CD4-positive, CD25-positive, alpha-beta regulatory T cell (primary cell): ENCODE results near the gene LOXHD1. TPM values are rescaled to one million over a fixed set of nuclear protein-coding genes. Genes with fewer than 3 reads are reported as not detected.
A peak's percentile ranks its signal among the peaks of the same experiment; 100 is the strongest.

Source experiments
- ATAC-seq, 2 donors: fragments of 150-1000 bp; cut with Tn5 transposase; one replicate each; pipeline ENCODE4 v1.10.0; 2021; ENCODE audit warnings: low read depth in 2 of 2, moderate number of reproducible peaks in 2 of 2, moderate library complexity in 1 of 2
- DNase-seq, 3 donors: peaks; one replicate each; pipeline versions ENCODE4 v3.0.0 to v3.0.0-alpha.2; 2012 to 2022; ENCODE audit warnings: mixed read lengths in 1 of 3
- H3K27ac ChIP-seq: one replicate; pipeline ENCODE4 v1.7.0; 2013; ENCODE audit warnings: mild to moderate bottlenecking, low read length; ENCODE audit not compliant: insufficient read depth, poor library complexity, severe bottlenecking
- H3K27me3 ChIP-seq: one replicate; pipeline ENCODE4 v1.7.0; 2013; ENCODE audit warnings: low read length; ENCODE audit not compliant: control insufficient read depth, insufficient read depth
- H3K36me3 ChIP-seq: one replicate; pipeline ENCODE4 v1.7.0; 2013; ENCODE audit warnings: mild to moderate bottlenecking, low read length, moderate library complexity; ENCODE audit not compliant: control insufficient read depth, insufficient read depth
- H3K4me1 ChIP-seq: 2 replicates; pipeline ENCODE4 v1.7.0; 2013; ENCODE audit warnings: mild to moderate bottlenecking, low read length; ENCODE audit not compliant: insufficient read depth, control insufficient read depth, poor library complexity, severe bottlenecking
- H3K4me3 ChIP-seq: one replicate; pipeline ENCODE4 v1.7.0; 2013; ENCODE audit warnings: low read depth, mild to moderate bottlenecking, low read length, moderate library complexity
- H3K9me3 ChIP-seq, 2 experiments: 1 replicate in 1 of 2; 2 replicates in 1 of 2; pipeline ENCODE4 v1.7.0; 2013; ENCODE audit warnings: low read length in 2 of 2, mild to moderate bottlenecking in 1 of 2, moderate library complexity in 1 of 2; ENCODE audit not compliant: control insufficient read depth in 2 of 2
- H3K27ac Mint-ChIP-seq, 3 donors: one replicate each; pipeline ENCODE4 v1.8.0; 2020 to 2022; ENCODE audit warnings: mild to moderate bottlenecking in 3 of 3, mixed read lengths in 3 of 3, moderate library complexity in 2 of 3
- H3K27me3 Mint-ChIP-seq: one replicate; pipeline ENCODE4 v1.8.0; 2022; ENCODE audit warnings: mild to moderate bottlenecking, mixed read lengths
- H3K36me3 Mint-ChIP-seq: one replicate; pipeline ENCODE4 v1.8.0; 2020; ENCODE audit warnings: mixed read lengths
- H3K4me1 Mint-ChIP-seq, 4 donors: one replicate each; pipeline ENCODE4 v1.8.0; 2020 to 2022; ENCODE audit warnings: mixed read lengths in 4 of 4, mild to moderate bottlenecking in 1 of 4
- H3K4me3 Mint-ChIP-seq, 4 donors: one replicate each; pipeline ENCODE4 v1.8.0; 2020 to 2022; ENCODE audit warnings: mild to moderate bottlenecking in 4 of 4, mixed read lengths in 4 of 4, moderate library complexity in 3 of 4
- H3K9me3 Mint-ChIP-seq, 7 donors: one replicate each; pipeline ENCODE4 v1.8.0; 2020 to 2022; ENCODE audit warnings: mixed read lengths in 7 of 7, mild to moderate bottlenecking in 3 of 7, moderate library complexity in 2 of 7
- polyA plus RNA-seq, 4 donors: library from polyadenylated mRNA; unstranded; fragments of 300-500 nt; fragmentation: Illumina TruSeq; gene quantifications; one replicate each; pipeline ENCODE4 v1.2.3, GENCODE V29; 2021
- total RNA-seq: library from RNA; stranded (reverse); gene quantifications from one replicate; pipeline ENCODE4 v1.2.3, GENCODE V29; 2022

Gene LOXHD1
- total and polyA plus RNA-seq, 5 donors from 2014 or later = not detected

GRCh38 chr18:46632401-46633071 lies 24.5 kb downstream of the LOXHD1 start:
- Histone ChIP-seq H3K27me3 (no peaks in the 10 kb centered on the region), H3K4me3 (no peak overlapping the region), H3K27ac (no peak overlapping the region), H3K9me3 (no peaks in the 10 kb centered on the region), H3K36me3 (no peaks in the 10 kb centered on the region), H3K4me1 (no peaks in the 10 kb centered on the region)
- ATAC-seq (no peak), DNase-seq (no peak)
- Mint-ChIP-seq H3K36me3 (no peaks in the 10 kb centered on the region), H3K4me3 (no peak overlapping the region), H3K27ac (no peak overlapping the region), H3K9me3 (peaks cover 0 to 2% (median 0%) of the 10 kb centered on the region in 7 donors), H3K27me3 (peaks cover 4% of the 10 kb centered on the region), H3K4me1 (no peaks in the 10 kb centered on the region)

GRCh38 chr18:46630991-46631390 lies 26.0 kb downstream of the LOXHD1 start:
- Mint-ChIP-seq H3K4me3 (no peak overlapping the region), H3K36me3 (no peaks in the 10 kb centered on the region), H3K27ac (no peak overlapping the region), H3K27me3 (peaks cover 10% of the 10 kb centered on the region), H3K4me1 (no peaks in the 10 kb centered on the region), H3K9me3 (peaks cover 0 to 2% (median 0%) of the 10 kb centered on the region in 7 donors)
- Histone ChIP-seq H3K4me3 (no peak overlapping the region), H3K36me3 (no peaks in the 10 kb centered on the region), H3K9me3 (no peaks in the 10 kb centered on the region), H3K4me1 (no peaks in the 10 kb centered on the region), H3K27ac (no peak overlapping the region), H3K27me3 (no peaks in the 10 kb centered on the region)
- DNase-seq = no peak
- no peak for ATAC-seq

GRCh38 chr18:46630160-46630559 lies 26.9 kb downstream of the LOXHD1 start:
- Histone ChIP-seq H3K27me3 (no peaks in the 10 kb centered on the region), H3K36me3 (no peaks in the 10 kb centered on the region), H3K9me3 (no peaks in the 10 kb centered on the region), H3K4me3 (no peak overlapping the region), H3K4me1 (no peaks in the 10 kb centered on the region), H3K27ac (no peak overlapping the region)
- Mint-ChIP-seq H3K27me3 (peaks cover 15% of the 10 kb centered on the region), H3K4me1 (peaks cover 0 to 2% (median 0%) of the 10 kb centered on the region in 4 donors), H3K36me3 (no peaks in the 10 kb centered on the region), H3K27ac (no peak overlapping the region), H3K4me3 (no peak overlapping the region), H3K9me3 (peaks cover 0 to 2% (median 0%) of the 10 kb centered on the region in 7 donors)
- ATAC-seq (no peak), DNase-seq (peak in 1 of 3 donors; percentile 35)

- no peaks in the 10 kb centered on the region for H3K9me3 ChIP-seq
- H3K27ac ChIP-seq = no peak overlapping the region
- no peaks in the 10 kb centered on the region for H3K36me3 ChIP-seq
- no peak for ATAC-seq
- no peaks in the 10 kb centered on the region for H3K27me3 ChIP-seq
- no peak overlapping the region for H3K4me3 ChIP-seq
- H3K9me3 Mint-ChIP-seq = peaks cover 0 to 2% (median 0%) of the 10 kb centered on the region in 7 donors
- no peak overlapping the region for H3K27ac Mint-ChIP-seq
- H3K4me1 Mint-ChIP-seq = peaks cover 0 to 7% (median 1%) of the 10 kb centered on the region in 4 donors
- DNase-seq = no peak
- peaks cover 11% of the 10 kb centered on the region for H3K27me3 Mint-ChIP-seq
- no peaks in the 10 kb centered on the region for H3K4me1 ChIP-seq
- no peaks in the 10 kb centered on the region for H3K36me3 Mint-ChIP-seq
- H3K4me3 Mint-ChIP-seq = no peak overlapping the region
These were observed 27.7 kb downstream of the LOXHD1 start for GRCh38 chr18:46629361-46629760.

- Histone ChIP-seq H3K27ac (no peak overlapping the region), H3K4me1 (peaks cover 6% of the 10 kb centered on the region), H3K36me3 (no peaks in the 10 kb centered on the region), H3K27me3 (no peaks in the 10 kb centered on the region), H3K9me3 (no peaks in the 10 kb centered on the region), H3K4me3 (no peak overlapping the region)
- Mint-ChIP-seq H3K27ac (no peak overlapping the region), H3K4me1 (peaks cover 0 to 16% (median 1%) of the 10 kb centered on the region in 4 donors), H3K9me3 (peaks cover 0 to 2% (median 0%) of the 10 kb centered on the region in 7 donors), H3K4me3 (no peak overlapping the region), H3K27me3 (peaks cover 11% of the 10 kb centered on the region), H3K36me3 (no peaks in the 10 kb centered on the region)
- DNase-seq (no peak), ATAC-seq (no peak)
These were observed 28.8 kb downstream of the LOXHD1 start for GRCh38 chr18:46628206-46628605.

GRCh38 chr18:46627136-46627535 lies 29.9 kb downstream of the LOXHD1 start:
- Mint-ChIP-seq H3K27ac (no peak overlapping the region), H3K27me3 (peaks cover 11% of the 10 kb centered on the region), H3K36me3 (no peaks in the 10 kb centered on the region), H3K4me1 (peaks cover 0 to 23% (median 1%) of the 10 kb centered on the region in 4 donors), H3K9me3 (peaks cover 0 to 2% (median 0%) of the 10 kb centered on the region in 7 donors), H3K4me3 (no peak overlapping the region)
- Histone ChIP-seq H3K27me3 (no peaks in the 10 kb centered on the region), H3K27ac (no peak overlapping the region), H3K9me3 (no peaks in the 10 kb centered on the region), H3K4me3 (no peak overlapping the region), H3K36me3 (no peaks in the 10 kb centered on the region), H3K4me1 (peaks cover 6% of the 10 kb centered on the region)
- no peak for ATAC-seq
- no peak for DNase-seq

- H3K4me3 ChIP-seq = no peak overlapping the region
- no peak for ATAC-seq
- DNase-seq = no peak
- H3K9me3 Mint-ChIP-seq = peaks cover 0 to 2% (median 0%) of the 10 kb centered on the region in 7 donors
- peaks cover 11% of the 10 kb centered on the region for H3K27me3 Mint-ChIP-seq
- H3K27ac ChIP-seq = no peak overlapping the region
- H3K36me3 ChIP-seq = no peaks in the 10 kb centered on the region
- H3K4me3 Mint-ChIP-seq = peak overlapping the region in 1 of 4 donors; percentile 11
- H3K36me3 Mint-ChIP-seq = no peaks in the 10 kb centered on the region
- no peaks in the 10 kb centered on the region for H3K9me3 ChIP-seq
- peak overlapping the region in 1 of 3 donors; percentile 2 for H3K27ac Mint-ChIP-seq
- peaks cover 6% of the 10 kb centered on the region for H3K4me1 ChIP-seq
- no peaks in the 10 kb centered on the region for H3K27me3 ChIP-seq
- H3K4me1 Mint-ChIP-seq = peaks cover 0 to 29% (median 1%) of the 10 kb centered on the region in 4 donors
These were observed 32.0 kb downstream of the LOXHD1 start for GRCh38 chr18:46625069-46625468.

- Histone ChIP-seq H3K36me3 (no peaks in the 10 kb centered on the region), H3K9me3 (no peaks in the 10 kb centered on the region), H3K27ac (no peak overlapping the region), H3K4me3 (no peak overlapping the region), H3K27me3 (no peaks in the 10 kb centered on the region), H3K4me1 (peaks cover 6% of the 10 kb centered on the region)
- no peak overlapping the region for H3K27ac Mint-ChIP-seq
- H3K4me1 Mint-ChIP-seq = peaks cover 0 to 29% (median 1%) of the 10 kb centered on the region in 4 donors
- ATAC-seq = no peak
- peaks cover 11% of the 10 kb centered on the region for H3K27me3 Mint-ChIP-seq
- no peak for DNase-seq
- H3K36me3 Mint-ChIP-seq = no peaks in the 10 kb centered on the region
- peaks cover 0 to 2% (median 0%) of the 10 kb centered on the region in 7 donors for H3K9me3 Mint-ChIP-seq
- H3K4me3 Mint-ChIP-seq = peak overlapping the region in 1 of 4 donors; percentile 43
These were observed 32.9 kb downstream of the LOXHD1 start for GRCh38 chr18:46624127-46624526.
